ENCODE data around the gene N4BP2L1.
"Not testable (repeated sequence)": the region's sequence is repeated elsewhere in the genome, so short reads cannot be mapped to it uniquely, and the experiment has no call there.

Gene N4BP2L1

DNA sequence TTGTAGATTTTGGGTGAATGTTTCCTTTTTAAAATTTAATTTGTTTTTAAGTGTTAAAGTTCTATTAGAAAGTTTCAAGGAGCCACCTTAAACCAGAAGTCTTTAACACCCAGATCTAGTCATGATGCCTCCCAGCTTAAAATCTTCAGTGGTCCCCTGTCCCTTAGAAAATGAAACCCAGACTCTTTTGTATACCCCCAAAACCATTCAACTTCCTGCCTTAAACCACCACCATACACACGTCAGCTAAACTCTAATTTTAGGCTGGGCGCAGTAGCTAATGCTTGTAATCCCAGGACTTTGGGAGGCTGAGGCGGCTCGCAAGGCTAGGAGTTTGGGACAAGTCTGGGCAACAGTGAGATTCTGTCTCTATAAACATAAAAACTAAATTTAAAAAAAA, 37.9 kb downstream of the N4BP2L1 start:
- DNase-seq (ENCODE audit: low spot score): no peak

DNA sequence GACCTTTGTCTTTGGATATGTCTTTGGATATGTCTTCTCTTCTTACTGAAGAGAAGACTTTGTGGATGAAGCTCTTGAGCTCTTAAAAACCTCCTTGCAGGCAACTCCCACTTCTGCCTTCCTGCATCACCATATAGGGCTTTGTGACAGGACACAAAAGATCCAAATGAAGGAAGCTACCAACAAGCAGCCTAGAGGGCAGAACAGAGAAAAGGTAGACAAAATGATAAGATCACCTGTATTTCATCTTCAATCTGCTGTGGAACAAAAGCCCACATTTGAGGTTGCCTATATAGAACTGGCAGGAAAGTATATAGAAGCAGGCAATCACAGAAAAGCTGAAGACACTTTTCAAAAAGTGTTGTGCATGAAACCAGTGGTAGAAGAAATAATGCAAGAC, 42.5 kb downstream of the N4BP2L1 start:
- DNase-seq (ENCODE audit: low spot score): no peak

DNA sequence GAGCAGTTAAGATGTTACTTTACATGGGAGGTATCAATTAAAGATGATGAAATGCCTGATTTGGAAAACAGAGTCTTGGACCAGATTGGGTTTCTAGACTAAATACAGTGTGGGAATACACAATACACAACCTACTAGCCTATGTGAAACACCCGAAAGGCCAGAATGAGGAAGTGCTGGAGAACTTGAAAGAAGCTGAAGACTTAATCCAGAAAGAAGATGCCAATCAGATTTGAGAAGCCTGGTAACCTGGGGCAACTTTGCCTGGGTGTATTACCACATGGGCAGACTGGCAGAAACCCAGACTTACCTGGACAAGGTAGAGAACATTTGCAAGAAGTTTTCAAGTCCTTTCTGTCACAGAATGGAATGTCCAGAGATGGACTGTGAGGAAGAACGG, 43.2 kb downstream of the N4BP2L1 start:
- no peak for DNase-seq (ENCODE audit: low spot score)

DNA sequence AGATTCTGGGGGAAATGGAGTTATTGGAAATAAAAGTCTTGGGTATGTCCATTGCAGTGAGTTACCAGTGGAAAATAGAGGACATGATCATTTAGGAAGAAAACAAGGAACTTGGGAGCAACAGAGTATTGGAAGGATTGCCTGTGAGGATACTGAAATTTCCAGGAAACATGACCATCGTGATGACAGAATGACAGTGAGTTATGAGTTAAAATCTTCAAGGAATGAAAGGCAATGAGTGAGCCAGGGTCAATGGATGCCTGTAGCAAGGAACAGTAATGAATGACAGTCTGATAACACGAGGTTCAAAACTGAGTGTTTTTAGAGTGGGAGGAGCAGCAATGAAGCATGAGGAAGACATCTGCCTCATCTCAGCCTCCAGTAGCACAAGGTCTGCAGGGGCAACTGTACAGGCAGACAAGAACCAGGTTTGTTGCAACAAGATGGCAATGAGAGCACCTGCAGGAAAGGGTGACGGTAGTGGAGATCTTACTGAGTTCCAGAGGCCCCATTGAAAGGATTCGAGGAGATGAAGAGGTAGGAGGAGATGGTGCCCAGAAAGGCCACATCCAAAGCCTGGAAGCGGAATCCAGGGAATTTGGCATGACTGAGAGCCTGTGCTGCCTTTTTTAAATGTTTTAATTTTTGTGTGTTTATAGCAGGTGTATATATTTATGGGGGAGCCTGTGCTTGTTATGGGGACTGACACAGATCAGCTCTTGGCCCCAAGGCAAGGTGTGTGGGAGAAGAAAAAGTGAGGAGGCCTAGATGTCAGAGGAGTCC, 43.9 kb downstream of the N4BP2L1 start:
- no peak for DNase-seq (ENCODE audit: low spot score)

DNA sequence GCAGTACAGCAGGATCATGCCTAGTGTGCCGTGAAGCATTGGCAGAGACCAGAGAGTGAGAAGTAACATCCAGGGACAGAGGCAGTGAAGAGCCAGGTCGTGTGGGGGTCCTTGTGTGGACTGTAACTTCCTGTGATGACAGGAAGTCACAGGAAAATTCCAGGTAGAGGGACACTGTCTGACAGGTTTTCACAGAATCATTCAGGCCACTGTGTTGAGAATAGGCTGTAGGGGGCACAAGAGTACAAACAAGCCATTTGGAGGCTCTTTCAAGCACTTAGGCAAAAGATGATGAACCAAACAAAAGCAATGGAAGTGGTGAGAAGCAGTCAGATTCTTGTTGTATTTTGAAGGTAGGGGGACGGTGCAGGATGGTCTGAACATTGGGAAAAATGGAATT, 46.4 kb downstream of the N4BP2L1 start:
- peak; percentile 5 for DNase-seq (ENCODE audit: low spot score)

DNA sequence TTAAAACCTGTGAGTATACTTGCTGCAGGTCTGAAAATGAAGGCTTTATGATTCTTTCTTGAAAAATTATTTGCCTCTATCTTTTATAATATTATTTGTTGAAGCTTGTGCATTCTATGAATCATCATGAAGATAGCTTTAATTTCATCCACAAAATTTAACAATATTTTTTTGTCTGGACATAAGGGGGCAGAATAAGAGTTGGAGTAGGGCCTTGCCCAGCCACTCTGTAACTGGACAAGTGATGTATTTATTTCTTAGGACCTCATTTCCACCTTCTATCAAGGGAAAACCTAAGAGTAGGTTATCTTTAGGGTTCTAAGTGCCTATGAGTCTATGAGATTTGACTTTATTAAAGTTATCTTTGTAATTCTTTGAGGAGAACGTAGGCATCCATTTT, 49.9 kb downstream of the N4BP2L1 start:
- DNase-seq (ENCODE audit: low spot score): no peak

DNA sequence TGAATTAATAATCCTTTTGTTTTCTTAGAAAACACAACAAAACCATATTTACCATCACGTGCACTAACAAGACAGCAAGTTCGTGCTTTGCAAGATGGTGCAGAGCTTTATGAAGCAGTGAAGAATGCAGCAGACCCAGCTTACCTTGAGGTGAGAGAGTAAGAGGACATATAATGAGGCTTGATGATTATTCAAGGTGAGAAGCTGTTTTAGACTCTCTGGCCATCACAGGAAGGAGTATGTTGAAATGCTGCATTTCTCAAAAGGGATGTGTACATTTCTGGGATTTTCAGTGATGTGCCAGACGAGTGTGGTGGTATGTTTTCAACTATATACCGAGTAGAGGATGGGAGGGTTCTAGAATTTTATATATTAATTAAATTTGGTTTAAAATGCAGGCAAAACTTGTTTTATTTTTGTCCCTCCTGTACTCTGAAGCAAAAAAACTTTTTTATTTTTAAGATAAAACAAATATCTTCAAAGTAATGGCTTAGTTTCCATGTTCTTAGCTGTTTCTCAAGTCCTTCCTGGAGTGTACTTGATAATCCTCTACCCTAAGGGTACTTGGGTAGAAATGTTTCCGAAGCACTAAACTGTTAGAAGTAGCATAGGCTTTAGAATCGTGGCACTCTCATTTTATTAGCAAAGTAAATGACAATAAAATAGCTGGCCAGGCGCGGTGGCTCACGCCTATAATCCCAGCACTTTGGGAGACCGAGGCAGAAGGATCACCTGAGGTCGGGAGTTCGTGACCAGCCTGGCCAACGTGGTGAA, 51.1 kb downstream of the N4BP2L1 start:
- DNase-seq (ENCODE audit: low spot score): no peak

DNA sequence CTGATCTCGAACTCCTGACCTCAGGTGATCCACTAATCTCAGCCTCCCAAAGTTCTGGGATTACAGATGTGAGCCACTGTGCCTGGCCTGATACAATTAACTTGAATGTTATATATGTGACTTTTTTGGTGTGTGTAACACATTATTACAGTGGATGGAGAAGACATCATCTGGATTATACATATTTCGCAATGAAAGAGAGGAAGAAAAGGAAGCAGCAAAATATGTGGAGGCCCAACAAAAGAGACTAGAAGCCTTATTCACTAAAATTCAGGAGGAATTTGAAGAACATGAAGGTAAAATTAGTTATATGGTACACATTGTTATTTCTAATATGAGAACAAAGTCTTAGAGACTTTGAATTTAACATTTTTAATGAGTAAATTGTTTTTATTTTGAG, 57.1 kb downstream of the N4BP2L1 start:
- no peak for DNase-seq (ENCODE audit: low spot score)

DNA sequence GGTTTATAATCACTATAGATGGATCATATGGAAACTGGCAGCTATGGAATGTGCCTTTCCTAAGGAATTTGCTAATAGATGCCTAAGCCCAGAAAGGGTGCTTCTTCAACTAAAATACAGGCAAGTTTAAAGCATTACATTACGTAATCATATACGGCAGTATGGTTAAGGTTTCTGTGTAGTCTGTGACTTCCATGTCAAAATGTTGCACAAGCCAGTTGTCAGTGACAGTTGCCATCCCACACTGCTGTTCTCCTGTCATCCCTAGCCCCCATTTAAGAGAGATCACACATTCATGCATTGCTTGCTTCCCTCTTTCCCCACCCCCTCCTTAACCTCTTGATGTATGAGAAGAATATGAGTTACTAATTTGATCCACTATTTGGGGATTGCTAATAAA, 65.4 kb downstream of the N4BP2L1 start:
- no peak for DNase-seq (ENCODE audit: low spot score)

DNA sequence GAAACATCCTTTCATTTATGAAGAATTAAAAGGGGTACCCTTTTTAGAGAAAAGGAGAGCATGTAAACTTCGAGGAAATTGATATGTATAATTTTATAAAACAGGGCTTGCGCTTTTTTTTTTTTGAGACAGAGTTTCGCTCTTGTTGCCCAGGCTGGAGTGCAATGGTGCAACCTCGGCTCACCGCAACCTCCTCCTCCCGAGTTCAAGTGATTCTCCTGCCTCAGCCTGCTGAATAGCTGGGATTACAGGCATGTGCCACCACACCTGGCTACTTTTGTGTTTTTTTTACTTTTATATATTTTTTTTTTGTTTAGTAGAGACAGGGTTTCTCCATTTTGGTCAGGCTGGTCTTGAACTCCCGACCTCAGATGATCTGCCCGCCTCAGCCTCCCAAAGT, 72.0 kb downstream of the N4BP2L1 start:
- not testable (repeated sequence) for DNase-seq (ENCODE audit: low spot score)

DNA sequence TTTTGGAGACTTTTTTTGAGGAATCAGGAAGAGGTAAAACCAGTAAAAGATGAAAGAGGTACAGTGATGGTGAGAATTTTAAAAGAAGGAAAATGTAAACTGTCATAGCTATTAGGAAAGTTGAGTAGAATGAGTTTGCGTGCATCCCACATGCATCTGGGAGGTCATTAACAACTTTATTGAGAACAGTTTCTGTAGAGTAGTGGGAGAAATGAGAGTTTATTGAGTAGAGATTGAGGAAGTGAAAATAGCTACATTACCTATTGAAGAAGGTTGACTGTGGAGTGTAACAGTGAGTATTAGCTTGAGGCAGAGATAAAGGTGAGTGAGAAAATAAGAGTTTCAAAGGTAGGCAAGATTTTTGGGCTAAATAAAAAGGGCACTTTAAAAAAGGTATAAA, 73.9 kb downstream of the N4BP2L1 start:
- no peak for DNase-seq (ENCODE audit: low spot score)

DNA sequence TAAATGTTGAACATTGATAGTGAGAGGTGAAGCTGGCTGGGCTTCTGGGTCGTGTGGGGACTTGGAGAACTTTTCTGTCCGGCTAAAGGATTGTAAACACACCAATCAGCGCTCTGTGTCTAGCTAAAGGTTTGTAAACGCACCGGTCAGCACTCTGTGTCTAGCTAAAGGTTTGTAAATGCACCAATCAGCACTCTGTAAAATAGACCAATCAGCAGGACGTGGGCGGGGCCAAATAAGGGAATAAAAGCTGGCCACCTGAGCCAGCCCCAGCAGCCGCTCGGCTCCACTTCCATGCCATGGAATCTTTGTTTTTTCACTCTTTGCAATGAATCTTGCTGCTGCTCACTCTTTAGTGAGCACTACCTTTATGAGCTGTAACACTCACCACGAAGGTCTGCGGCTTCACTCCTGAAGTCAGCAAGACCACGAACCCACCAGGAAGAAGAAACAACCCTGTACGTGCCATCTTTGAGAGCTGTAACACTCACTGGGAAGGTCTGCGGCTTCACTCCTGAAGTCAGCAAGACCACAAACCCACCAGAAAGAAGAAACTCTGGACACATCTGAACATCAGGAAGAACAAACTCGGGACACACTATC, 77.0 kb downstream of the N4BP2L1 start:
- not testable (repeated sequence) for DNase-seq (ENCODE audit: low spot score)
